ENCODE data around the gene TENM4.

DNA sequence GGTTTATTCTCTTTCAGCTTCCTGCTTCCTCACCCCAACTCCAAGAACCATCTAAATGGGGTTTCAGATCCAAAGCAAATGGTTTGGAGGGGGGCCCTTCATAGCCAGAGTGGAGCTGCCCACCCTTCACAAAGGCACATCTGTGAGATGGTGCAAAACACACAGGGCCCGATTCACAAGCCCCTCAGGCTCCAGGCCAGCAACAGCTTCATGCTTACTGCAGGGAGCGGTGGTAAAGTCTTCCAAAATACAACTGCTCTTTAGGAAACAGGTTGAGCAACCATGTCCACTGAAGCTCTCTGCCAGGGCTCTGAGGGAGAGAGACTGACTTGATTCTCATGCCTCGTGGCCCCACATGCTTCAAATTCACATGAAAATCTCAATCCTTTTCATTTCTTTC, 653.1 kb downstream of the TENM4 start:
- TF ChIP-seq, protein P1, sequence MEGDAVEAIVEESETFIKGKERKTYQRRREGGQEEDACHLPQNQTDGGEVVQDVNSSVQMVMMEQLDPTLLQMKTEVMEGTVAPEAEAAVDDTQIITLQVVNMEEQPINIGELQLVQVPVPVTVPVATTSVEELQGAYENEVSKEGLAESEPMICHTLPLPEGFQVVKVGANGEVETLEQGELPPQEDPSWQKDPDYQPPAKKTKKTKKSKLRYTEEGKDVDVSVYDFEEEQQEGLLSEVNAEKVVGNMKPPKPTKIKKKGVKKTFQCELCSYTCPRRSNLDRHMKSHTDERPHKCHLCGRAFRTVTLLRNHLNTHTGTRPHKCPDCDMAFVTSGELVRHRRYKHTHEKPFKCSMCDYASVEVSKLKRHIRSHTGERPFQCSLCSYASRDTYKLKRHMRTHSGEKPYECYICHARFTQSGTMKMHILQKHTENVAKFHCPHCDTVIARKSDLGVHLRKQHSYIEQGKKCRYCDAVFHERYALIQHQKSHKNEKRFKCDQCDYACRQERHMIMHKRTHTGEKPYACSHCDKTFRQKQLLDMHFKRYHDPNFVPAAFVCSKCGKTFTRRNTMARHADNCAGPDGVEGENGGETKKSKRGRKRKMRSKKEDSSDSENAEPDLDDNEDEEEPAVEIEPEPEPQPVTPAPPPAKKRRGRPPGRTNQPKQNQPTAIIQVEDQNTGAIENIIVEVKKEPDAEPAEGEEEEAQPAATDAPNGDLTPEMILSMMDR (IDR thresholded peaks at IDR 0.05) = no peak
- TF ChIP-seq SREBF2 (IDR thresholded peaks at IDR 0.05) (no peak), MYC (IDR thresholded peaks at IDR 0.05; ENCODE audit: borderline replicate concordance, low read length) (no peak), POLR2A (IDR thresholded peaks at IDR 0.05; ENCODE audit: low read length) (no peak), RAD21 (conservative IDR thresholded peaks at IDR 0.05 in 1 of 2, IDR thresholded peaks at IDR 0.05 in 1 of 2) (no peak)
- TF ChIP-seq, protein P2, sequence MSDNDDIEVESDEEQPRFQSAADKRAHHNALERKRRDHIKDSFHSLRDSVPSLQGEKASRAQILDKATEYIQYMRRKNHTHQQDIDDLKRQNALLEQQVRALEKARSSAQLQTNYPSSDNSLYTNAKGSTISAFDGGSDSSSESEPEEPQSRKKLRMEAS (IDR thresholded peaks at IDR 0.05) = no peak
- TF ChIP-seq, protein P3, sequence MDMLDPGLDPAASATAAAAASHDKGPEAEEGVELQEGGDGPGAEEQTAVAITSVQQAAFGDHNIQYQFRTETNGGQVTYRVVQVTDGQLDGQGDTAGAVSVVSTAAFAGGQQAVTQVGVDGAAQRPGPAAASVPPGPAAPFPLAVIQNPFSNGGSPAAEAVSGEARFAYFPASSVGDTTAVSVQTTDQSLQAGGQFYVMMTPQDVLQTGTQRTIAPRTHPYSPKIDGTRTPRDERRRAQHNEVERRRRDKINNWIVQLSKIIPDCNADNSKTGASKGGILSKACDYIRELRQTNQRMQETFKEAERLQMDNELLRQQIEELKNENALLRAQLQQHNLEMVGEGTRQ (IDR thresholded peaks at IDR 0.05) = no peak
